ENCODE results near the gene MDC1. TPM values are rescaled to one million over a fixed set of nuclear protein-coding genes. Genes with fewer than 3 reads are reported as not detected.
A peak's percentile ranks its signal among the peaks of the same experiment; 100 is the strongest.
"Not testable (repeated sequence)": the region's sequence is repeated elsewhere in the genome, so short reads cannot be mapped to it uniquely, and the experiment has no call there.

MDC1 gene
- 4.9 and 5.7 TPM in 2 replicates for total RNA-seq

- peak; percentile 99 to 100 for DNase-seq (ENCODE audit: low read depth in 2 of 2)
These were observed at the start of gene MDC1 for GRCh38 chr6:30717129-30717844. TSS of gene MDC1 (minus strand) at chr6:30717281. CDS start at chr6:30715175, 2,106 bp downstream.

GRCh38 chr6:30766461-30767157, 49.5 kb upstream of the MDC1 start:
- DNase-seq (ENCODE audit: low read depth in 2 of 2) = no peak

GRCh38 chr6:30765495-30765894, 48.4 kb upstream of the MDC1 start:
- DNase-seq (ENCODE audit: low read depth in 2 of 2) = peak in 1 of 2 donors; percentile 66

- peak in 1 of 2 donors; percentile 23 for DNase-seq (ENCODE audit: low read depth in 2 of 2)
These were observed 47.5 kb upstream of the MDC1 start for GRCh38 chr6:30764490-30765043.

- DNase-seq (ENCODE audit: low read depth in 2 of 2) = peak; percentile 91 to 97
These were observed 46.8 kb upstream of the MDC1 start for GRCh38 chr6:30763618-30764489.

GRCh38 chr6:30763155-30763617, 46.1 kb upstream of the MDC1 start:
- DNase-seq (ENCODE audit: low read depth in 2 of 2) = no peak

- peak in 1 of 2 donors; percentile 55 for DNase-seq (ENCODE audit: low read depth in 2 of 2)
These were observed 44.8 kb upstream of the MDC1 start for GRCh38 chr6:30761791-30762429.

GRCh38 chr6:30760549-30760948, 43.5 kb upstream of the MDC1 start:
- no peak for DNase-seq (ENCODE audit: low read depth in 2 of 2)

GRCh38 chr6:30759575-30760239, 42.6 kb upstream of the MDC1 start:
- peak in 1 of 2 donors; percentile 86 for DNase-seq (ENCODE audit: low read depth in 2 of 2)

GRCh38 chr6:30757261-30757904, 40.3 kb upstream of the MDC1 start:
- peak in 1 of 2 donors; percentile 54 for DNase-seq (ENCODE audit: low read depth in 2 of 2)

GRCh38 chr6:30756405-30757003, 39.4 kb upstream of the MDC1 start:
- DNase-seq (ENCODE audit: low read depth in 2 of 2) = not testable (repeated sequence)

- DNase-seq (ENCODE audit: low read depth in 2 of 2) = no peak
These were observed 37.5 kb upstream of the MDC1 start for GRCh38 chr6:30754631-30755030.

GRCh38 chr6:30752157-30752927, 35.3 kb upstream of the MDC1 start:
- DNase-seq (ENCODE audit: low read depth in 2 of 2) = peak in 1 of 2 donors; percentile 98

GRCh38 chr6:30750379-30750668, 33.2 kb upstream of the MDC1 start:
- no peak for DNase-seq (ENCODE audit: low read depth in 2 of 2)

GRCh38 chr6:30749554-30750378, 32.7 kb upstream of the MDC1 start:
- DNase-seq (ENCODE audit: low read depth in 2 of 2) = peak in 1 of 2 donors; percentile 40

- DNase-seq (ENCODE audit: low read depth in 2 of 2) = peak in 1 of 2 donors; percentile 96
These were observed 31.9 kb upstream of the MDC1 start for GRCh38 chr6:30748851-30749540.
